Type B pancreatic cell (in vitro differentiated cells): Measurements from ENCODE around the gene FILIP1L. TPM values are rescaled to one million over a fixed set of nuclear protein-coding genes. Genes with fewer than 3 reads are reported as not detected.

ENCODE experiments used
- DNase-seq: peaks from one replicate; pipeline ENCODE4 v3.0.0; 2021; ENCODE audit warnings: mixed read lengths; ENCODE audit not compliant: unreplicated experiment; ENCODE audit errors: extremely low spot score
- H3K27ac Mint-ChIP-seq: 2 replicates; pipeline ENCODE4 v1.8.0; 2021; ENCODE audit warnings: mild to moderate bottlenecking, mixed read lengths
- H3K27me3 Mint-ChIP-seq: 2 replicates; pipeline ENCODE4 v1.8.0; 2021; ENCODE audit warnings: mixed read lengths
- H3K36me3 Mint-ChIP-seq: 2 replicates; pipeline ENCODE4 v1.8.0; 2021; ENCODE audit warnings: mixed read lengths
- H3K4me1 Mint-ChIP-seq: one replicate; pipeline ENCODE4 v1.8.0; 2021; ENCODE audit warnings: mixed read lengths; ENCODE audit not compliant: unreplicated experiment
- H3K4me3 Mint-ChIP-seq: 2 replicates; pipeline ENCODE4 v1.8.0; 2021; ENCODE audit warnings: mild to moderate bottlenecking, mixed read lengths
- H3K9me3 Mint-ChIP-seq: 2 replicates; pipeline ENCODE4 v1.8.0; 2021; ENCODE audit warnings: mixed read lengths
- total RNA-seq: library from RNA; stranded (reverse); gene quantifications from 2 replicates; pipeline ENCODE4 v1.2.1, GENCODE V29; 2021; ENCODE audit warnings: low replicate concordance
- TF ChIP-seq, protein P1 (sequence below): fragments of 200-600 bp; sonication (generic); conservative IDR thresholded peaks from 2 replicates; pipeline ENCODE4 v1.5.0; 2021; ENCODE audit warnings: antibody characterized with exemption, mild to moderate bottlenecking

The FILIP1L gene
- total RNA-seq, 1 donor from 2014 or later = 30.6 TPM

DNA sequence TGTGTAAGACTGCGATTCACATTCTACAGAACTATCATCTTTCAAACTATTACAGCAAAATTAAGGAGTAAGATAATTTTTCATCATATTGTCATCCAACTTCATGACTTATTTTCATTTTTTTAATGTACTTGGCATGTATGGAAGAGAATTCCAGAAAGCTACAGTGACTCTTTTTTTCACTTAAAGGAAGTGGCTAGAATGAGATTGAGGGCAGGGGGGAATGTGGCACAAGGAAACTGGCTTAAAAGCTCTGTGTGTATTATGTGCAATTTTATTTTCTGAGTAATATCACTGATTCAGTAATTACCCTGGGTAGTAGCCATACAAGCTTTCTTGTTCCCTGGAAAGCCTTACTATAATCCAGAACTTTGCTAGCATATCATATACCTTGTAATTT is 94.6 kb downstream of the FILIP1L start:
- Mint-ChIP-seq H3K27me3 (no peaks in the 10 kb centered on the region), H3K27ac (no peak overlapping the region), H3K9me3 (no peaks in the 10 kb centered on the region), H3K4me1 (peaks cover 12% of the 10 kb centered on the region), H3K4me3 (no peak overlapping the region), H3K36me3 (peaks cover 5% of the 10 kb centered on the region)
- TF ChIP-seq, protein P1, sequence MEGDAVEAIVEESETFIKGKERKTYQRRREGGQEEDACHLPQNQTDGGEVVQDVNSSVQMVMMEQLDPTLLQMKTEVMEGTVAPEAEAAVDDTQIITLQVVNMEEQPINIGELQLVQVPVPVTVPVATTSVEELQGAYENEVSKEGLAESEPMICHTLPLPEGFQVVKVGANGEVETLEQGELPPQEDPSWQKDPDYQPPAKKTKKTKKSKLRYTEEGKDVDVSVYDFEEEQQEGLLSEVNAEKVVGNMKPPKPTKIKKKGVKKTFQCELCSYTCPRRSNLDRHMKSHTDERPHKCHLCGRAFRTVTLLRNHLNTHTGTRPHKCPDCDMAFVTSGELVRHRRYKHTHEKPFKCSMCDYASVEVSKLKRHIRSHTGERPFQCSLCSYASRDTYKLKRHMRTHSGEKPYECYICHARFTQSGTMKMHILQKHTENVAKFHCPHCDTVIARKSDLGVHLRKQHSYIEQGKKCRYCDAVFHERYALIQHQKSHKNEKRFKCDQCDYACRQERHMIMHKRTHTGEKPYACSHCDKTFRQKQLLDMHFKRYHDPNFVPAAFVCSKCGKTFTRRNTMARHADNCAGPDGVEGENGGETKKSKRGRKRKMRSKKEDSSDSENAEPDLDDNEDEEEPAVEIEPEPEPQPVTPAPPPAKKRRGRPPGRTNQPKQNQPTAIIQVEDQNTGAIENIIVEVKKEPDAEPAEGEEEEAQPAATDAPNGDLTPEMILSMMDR = no peak
- DNase-seq = no peak

- no peak for DNase-seq
- Mint-ChIP-seq H3K4me3 (no peak overlapping the region), H3K27me3 (no peaks in the 10 kb centered on the region), H3K27ac (no peak overlapping the region), H3K4me1 (peaks cover 9% of the 10 kb centered on the region), H3K36me3 (peaks cover 6% of the 10 kb centered on the region), H3K9me3 (no peaks in the 10 kb centered on the region)
- TF ChIP-seq, protein P1 = no peak
Observed at GRCh38 chr3:100018806-100019205, 95.5 kb downstream of the FILIP1L start.

DNA sequence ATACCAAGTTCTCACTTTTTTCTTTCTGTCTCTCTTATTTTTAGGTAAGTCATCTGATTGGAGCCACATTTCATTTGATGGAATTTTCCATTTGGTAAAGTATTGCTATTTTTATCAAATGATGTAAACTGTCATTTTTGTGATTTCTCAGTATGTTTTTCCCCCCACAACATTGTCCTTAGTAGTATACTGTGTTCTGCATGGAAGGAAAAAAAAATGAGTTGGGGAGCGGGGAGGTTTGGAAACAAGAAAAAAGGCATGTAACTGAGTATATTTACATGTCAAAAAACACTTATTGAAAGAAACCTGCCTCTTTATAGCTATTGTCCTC is 104.2 kb downstream of the FILIP1L start:
- H3K9me3 Mint-ChIP-seq = peaks cover 3% of the 10 kb centered on the region
- H3K27ac Mint-ChIP-seq = no peak overlapping the region
- H3K4me3 Mint-ChIP-seq = no peak overlapping the region
- peaks cover 4% of the 10 kb centered on the region for H3K36me3 Mint-ChIP-seq
- H3K27me3 Mint-ChIP-seq = no peaks in the 10 kb centered on the region
- TF ChIP-seq, protein P1 = no peak
- DNase-seq = no peak
- H3K4me1 Mint-ChIP-seq = peaks cover 28% of the 10 kb centered on the region

DNA sequence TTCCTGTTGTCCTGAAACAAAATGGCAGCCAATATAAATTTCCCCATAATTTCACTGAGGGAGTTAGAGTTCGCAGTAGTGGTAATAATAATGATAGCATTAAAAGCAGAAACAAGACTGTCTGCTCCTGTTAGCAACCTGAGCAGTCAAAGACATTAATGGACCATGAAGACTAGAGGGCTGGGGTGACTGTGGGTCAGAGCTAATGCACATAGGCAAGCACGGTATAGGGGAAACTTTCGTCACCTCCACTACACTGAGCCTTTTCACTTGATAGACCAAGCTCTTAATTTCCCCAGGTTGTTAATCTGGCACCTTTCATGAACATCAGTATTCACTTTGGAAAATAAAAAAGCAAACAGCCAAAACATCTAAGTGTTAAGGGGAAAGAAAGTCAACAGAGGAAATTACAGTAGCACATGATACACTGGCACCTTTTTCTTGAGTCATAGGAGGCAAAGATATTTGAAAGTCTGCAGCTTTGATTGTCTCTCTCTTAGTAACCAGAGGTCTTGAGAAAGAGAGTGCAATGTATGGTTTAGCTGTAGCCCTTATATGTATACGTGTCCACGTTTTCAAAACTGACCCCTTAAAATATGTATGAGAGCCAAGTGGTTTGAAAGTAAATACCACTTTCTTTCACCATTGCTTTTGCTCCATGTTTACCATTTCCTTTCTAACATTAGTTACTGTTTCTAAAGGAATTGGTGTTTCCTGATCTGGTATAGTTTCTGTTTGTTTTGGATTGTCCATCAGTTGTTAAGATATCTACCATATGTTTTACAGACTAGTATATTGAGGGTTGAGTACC is 104.8 kb downstream of the FILIP1L start:
- Mint-ChIP-seq H3K4me1 (peaks cover 33% of the 10 kb centered on the region), H3K36me3 (peaks cover 4% of the 10 kb centered on the region), H3K4me3 (no peak overlapping the region), H3K27ac (no peak overlapping the region), H3K27me3 (no peaks in the 10 kb centered on the region), H3K9me3 (peaks cover 3% of the 10 kb centered on the region)
- no peak for DNase-seq
- TF ChIP-seq, protein P1 = no peak

GRCh38 chr3:100008081-100008698 is 106.1 kb downstream of the FILIP1L start:
- no peak overlapping the region for H3K27ac Mint-ChIP-seq
- H3K27me3 Mint-ChIP-seq = no peaks in the 10 kb centered on the region
- TF ChIP-seq, protein P1 = no peak
- H3K36me3 Mint-ChIP-seq = no peaks in the 10 kb centered on the region
- H3K4me3 Mint-ChIP-seq = no peak overlapping the region
- DNase-seq = no peak
- H3K4me1 Mint-ChIP-seq = peaks cover 38% of the 10 kb centered on the region
- H3K9me3 Mint-ChIP-seq = peaks cover 3% of the 10 kb centered on the region
